GM19468 (cell line): ENCODE data around the gene CHMP5.

Source experiments
- ATAC-seq: cut with Tn5 transposase; IDR thresholded peaks from one replicate; pipeline ENCODE4 v1.9.1; 2021; ENCODE audit warnings: mild to moderate bottlenecking, moderate library complexity, moderate number of reproducible peaks; ENCODE audit not compliant: unreplicated experiment; ENCODE audit errors: extremely low read depth

The CHMP5 gene

DNA sequence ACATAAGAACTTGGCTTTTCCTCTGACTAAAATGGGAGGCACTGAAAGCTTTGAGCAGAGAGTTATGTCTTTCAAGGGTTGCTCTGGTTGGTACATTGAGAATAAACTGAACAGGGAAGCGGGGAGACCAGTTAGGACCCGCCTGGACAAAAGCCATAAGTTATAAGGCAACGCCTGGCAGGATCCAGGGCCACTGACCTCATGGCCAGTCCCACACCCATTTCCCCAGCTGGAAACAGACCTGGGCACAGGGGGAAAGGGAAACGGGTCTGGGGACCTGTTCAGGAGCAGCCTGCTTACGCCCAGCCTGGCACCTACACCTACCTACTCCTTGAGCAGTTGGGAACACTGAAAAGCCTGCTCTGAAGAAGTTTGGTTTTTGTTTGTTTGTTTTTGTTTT, 23.6 kb upstream of the CHMP5 start:
- ATAC-seq, result no peak

DNA sequence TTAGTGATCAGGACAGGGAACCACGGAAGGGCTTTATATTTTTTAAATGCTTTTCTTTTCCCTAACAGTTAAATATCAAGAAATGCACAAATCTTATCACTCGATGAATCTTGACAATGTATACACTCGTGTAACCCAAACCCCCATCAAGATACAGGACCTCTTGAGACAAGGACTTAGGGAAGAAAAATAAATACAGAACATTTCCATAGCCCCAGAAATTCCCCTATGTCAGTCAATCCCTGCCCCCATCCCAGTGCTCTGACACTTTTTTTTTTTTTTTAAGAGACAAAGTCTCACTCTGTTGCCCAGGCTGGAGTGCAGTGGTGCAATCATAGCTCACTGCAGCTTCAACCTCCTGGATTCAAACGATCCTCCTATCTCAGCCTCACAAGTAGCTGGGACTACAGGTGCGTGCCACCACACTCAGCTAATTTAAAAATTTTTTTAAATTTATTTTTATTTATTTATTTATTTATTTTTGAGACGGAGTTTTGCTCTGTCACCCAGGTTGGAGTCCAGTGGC, 22.2 kb upstream of the CHMP5 start:
- no peak for ATAC-seq

DNA sequence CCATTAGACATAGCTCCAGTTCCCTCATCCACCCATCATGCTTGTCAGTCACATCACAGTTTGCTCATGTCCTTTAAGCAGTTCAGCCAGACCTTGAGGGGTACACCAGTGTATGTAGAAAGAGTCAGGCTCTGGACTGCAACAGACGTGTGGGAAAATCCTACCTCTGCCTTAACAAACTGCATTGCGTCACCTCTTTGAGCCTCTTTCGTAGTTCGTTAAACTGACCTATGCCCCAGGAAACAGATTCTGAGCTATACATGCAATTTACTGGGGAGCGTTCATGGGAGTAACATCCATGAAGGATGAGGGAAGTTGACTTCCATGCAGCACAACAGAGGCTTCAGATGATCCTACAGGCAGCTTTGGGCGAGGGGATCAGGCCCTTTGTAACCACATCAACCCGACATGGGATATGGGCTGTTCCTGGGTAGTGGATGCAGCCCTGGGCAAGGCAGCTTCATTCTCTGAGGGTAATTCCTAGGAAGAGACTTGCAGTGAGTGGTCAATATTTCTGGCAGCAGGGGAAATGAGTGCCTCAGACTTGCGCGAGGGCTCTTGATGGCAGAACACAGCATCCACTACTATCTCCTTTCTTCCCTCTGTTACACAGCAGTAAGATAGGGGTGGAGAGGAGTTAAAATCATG, 20.6 kb upstream of the CHMP5 start:
- no peak for ATAC-seq

DNA sequence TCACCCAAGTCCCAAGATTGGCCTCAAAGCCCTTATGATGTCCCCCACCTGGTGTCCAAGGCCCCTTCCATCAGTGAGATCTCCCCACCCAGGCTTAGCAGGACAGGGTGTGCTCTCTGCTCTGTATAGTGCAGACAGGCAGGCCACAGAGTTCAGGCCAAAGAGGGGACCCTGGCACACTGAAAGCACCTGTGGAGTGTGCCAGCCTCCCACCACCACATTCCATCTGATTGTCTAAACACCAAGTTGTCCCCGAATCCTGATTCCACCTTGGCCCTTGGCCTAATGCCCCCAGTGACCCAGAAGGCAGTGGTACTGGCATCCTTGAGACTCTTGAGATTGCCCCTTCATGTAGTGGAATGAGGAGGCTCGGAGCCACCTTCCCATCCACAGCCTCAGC, 19.5 kb upstream of the CHMP5 start:
- no peak for ATAC-seq

DNA sequence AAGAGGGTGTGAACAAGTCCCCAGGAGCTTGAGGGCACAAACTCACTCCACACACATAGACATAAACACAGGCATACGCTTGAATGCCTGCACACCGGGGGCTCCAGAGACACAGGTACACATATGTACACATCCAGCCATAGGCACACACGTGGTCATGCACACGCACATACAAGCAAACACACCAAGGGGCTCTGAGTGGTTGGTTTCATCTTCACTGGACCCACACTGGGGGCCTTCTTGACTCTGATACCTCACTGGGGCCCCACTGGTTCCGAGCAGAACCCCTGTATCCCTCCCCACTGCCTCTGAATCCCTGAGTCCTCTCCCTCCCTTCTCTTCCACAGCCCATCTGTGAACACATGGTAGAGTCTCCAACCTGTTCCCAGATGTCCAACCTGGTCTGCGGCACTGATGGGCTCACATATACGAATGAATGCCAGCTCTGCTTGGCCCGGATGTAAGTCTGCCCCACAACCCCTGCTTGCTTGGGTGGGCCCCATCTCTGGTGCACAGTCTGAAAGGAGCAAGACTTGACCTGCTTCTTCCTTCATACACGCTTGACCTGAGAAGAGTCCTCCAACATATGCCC, 18.5 kb upstream of the CHMP5 start:
- no peak for ATAC-seq

DNA sequence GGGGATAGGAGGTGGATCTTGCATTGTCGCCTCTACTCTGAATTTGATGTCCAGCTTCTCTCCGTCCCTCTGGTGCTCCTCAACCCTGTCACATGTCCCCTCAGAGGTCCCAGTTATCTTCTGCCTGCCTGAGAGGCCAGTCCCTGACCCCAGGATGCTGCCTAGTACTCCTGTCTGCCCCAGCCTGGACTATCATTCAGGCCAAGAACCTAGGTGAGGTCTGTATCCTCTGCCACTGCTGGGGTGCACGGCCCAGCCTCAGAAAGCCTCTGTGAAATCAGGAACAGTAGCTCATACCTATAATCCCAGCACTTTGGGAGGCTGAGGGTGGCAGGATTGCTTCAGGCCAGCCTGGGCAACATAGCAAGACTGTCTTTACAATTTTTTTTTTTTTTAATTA, 16.2 kb upstream of the CHMP5 start:
- no peak for ATAC-seq

DNA sequence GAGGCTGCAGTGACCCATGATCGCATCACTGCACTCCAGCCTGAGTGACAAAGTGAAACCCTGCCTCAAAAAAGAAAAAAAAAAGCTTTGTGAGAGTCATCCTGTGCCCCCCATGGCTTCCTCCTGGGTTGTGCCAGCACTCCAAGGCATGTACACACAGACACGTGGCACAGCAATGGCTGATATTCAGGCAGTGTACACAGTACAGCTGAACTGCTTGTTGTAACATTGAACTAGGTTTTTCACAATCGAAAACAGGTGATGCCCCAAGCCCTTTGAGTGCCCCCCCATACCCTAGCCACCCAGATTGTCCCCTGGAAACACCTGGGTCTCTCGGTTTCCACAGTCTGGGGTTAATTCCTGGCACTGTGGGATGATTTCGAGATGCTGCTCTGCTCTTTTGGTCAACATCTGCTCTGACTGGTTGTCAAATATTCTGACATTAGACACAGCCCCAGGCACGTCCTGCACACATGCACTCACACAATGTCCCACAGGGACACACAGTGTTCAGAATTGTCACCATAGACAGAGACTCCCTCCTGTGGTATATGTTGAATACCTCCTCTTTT, 15.7 kb upstream of the CHMP5 start:
- no peak for ATAC-seq

DNA sequence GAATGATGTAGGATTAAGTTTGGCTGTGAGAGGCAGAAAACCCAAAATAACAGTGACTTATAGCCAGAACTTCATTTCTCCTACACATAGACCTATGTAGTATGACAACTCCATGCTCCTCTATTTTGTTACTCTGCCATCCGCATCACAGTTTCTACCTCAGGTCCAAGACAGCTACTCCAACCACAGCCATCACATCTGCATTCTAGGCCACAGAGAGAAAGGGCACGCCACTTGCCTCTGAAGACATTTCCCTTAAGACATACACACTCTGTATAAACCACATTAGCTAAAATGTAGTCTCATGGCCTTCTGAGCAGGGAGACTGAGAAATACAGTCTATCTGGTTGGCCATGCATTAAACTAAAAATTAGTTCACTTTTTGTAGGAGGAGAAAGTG, 14.9 kb upstream of the CHMP5 start:
- no peak for ATAC-seq

DNA sequence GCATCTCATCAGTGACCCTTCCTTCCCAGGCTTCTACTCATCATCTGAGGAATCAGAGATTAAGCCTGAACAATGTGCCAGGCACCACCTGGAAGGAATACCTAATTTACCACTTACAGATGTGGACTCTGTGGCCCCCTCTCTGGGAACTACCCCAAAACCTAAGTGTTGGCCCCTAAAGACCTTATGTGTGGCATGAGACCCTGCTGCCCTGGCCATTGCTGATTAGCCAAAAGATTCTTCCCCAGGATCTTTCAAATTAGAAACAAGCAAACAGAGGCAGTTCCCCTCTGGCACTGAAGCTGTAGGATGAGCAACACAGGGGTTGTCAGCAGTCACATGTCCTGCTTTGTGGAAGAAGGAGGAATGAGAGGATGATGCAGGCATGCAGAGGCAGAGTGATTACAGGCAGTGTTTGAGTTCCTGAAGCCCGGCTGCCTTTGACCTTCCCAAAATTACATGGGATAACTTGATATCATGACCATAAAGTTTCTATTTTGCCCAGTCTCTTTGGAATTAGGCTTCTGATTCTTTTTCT, 14.3 kb upstream of the CHMP5 start:
- ATAC-seq, result no peak

DNA sequence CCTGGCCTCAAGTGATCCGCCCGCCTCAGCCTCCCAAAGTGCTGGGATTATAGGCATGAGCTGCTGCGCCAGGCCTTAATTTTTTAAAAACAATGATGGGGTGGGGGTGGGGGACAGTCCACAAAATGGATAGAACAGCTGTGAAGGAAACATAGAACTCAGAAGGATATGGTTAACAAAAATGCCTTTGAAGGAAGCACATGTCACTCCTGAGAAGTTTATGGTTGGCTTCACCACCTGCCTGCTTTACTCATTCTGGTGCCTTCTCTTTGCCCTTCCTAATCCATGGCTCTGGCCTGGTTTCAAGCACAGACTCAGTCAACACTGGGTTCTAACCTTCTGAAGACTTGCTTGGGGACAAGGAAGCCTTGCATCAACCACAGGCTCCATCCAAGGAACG, 10.6 kb upstream of the CHMP5 start:
- ATAC-seq, result no peak

DNA sequence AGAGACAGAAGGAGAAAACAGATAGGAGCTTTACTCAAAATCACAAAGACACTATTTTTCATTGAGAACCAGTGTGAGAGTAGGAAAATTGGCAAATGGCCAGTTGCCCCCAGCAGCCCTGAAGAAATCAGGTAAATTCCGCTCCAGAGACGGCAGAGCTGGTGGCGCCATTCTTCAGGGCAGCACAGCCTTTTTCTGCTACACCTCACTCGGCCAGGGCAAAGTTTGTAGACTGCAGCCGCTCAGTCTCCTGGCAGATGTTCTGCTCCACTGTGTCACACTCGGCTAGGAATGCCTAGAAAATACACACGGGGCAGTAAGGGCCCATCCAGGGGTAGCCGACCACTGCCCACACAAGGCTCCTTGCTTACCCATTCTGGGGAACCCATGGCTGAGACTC, 9.8 kb upstream of the CHMP5 start:
- ATAC-seq, result no peak

DNA sequence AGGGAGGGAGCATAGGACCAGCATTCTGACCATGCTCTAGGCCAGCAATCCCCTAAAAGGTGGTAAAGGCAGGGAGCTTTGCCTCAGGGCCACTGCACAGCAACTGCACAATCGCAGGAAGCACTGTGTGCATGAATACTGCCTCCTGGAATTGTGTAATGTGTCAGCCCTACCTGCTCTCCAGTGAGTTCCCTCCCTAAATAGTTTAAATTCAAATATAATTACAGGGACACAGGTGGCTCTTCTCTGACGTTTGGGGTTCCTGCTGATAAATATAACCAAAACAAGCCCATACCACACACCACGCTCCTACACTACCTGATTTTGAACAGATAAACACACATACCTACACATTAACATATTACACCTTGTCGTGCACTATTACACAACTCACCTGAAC, 9.4 kb upstream of the CHMP5 start:
- no peak for ATAC-seq

DNA sequence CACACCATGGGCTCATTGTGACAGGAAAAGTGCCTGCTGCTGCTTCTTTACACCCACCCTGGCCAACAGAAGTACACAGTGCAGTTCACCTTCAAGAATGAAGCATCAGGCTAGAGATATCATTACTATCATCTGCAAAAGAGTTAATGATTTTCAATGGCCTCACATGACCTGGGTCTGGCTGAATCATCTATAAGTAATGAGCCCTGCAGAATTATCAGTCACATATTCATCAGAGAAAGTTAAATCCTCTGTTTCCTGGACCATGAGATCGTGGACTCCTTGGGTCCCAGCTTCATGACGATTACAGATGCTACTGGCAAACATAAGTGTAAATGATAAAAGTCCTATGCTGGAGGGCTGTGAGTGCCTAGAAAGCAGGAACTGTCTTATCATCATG, 8.6 kb upstream of the CHMP5 start:
- ATAC-seq, result no peak

DNA sequence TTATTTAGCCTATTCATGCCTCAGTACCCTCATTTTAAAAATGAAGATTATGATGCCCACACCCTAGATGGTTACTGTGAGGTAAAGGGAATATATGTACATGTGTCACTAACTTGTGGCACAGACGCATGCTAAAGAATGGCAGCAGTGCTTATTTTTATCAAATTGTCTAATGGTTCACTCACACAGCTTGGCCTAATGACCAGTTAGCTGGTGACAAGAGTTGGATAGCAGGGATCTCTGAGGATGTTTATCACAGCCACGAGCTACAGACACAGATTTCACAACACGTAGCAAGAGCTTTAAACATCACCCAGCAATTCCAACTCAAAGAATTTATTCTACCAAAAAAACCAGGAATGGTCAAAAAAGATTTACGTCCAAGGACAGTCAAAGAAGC, 7.6 kb upstream of the CHMP5 start:
- ATAC-seq, result no peak

DNA sequence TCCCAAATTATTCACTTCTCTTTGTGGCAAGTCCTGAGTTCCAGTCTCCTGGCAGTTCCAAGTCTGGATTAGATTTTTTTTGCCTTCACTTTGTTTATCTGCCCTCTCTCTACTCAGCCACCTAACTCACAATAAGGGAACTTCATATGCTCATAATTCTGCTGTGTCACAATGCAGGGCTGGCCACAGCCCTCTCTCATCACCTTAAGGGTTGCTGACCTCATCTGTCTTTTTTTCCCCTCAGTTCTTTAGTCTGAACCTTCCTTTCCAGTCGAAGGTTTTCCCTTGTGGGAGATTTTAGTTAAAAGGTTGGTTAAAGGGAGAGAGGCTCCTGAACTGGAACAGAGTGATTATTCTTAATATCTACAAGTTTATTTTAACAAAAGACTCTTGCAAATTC, 4.5 kb upstream of the CHMP5 start:
- no peak for ATAC-seq

DNA sequence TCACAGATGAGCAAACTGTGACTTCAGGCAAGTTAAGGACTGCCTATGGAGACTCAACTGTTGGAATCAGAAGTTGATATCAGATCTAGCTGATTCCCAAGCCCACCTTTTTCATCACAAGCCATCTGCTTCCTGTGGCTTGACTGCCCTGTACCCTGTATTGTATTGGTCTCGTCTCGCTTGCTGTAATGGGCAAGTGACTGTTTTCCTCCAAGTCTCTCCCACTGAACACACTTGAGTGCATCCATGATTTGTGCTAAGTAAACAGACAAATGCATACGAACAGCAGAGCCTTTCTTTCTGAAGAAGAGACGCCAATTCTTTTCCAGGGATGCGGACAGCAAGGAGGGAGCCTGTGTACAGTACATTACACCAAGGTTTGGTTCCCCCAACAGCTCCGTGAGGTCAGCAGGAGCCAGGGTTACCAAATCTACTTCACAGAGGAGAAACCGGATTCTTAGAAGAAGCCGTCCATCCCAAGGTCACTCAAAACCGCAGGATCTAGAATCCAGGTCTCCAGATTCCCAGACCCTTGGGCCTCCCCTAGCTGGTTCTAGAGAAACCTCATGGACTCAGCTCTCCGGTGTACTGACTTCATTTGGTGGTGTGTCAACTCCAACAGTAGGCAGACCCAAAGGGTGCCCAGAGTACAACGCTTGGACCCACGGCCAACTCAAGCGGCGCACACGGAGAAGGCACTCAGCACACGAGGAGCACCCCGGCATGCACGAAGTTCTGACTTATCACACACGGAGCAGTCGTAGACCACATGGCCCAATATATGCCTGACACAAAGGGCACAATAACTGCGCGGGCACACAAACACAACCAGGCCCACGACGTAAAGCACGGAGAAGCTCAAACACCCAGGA, 1.5 kb upstream of the CHMP5 start:
- no peak for ATAC-seq

DNA sequence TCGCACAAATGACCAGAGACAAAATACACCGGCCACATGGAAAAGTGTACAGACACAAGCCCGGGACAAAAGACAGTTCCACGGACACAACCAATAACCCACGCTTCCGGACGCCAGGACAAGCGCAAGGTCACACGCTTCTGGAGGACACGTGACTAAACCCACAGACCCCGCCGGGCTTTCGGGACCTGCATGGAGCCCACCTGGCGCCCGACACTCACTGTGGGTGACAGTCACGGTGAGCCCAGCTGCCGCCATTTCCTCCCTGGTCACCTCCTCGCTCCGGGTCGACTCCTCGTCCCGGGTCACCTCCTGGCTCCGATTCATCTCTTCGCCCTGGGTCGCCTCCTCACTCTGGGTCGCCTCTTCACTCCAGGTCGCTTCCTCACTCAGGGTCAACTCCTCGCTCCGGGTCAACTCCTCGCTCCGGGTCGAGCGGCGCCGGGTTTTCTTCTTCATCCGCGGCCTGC, 811 bp upstream of the CHMP5 start:
- ATAC-seq, result no peak

DNA sequence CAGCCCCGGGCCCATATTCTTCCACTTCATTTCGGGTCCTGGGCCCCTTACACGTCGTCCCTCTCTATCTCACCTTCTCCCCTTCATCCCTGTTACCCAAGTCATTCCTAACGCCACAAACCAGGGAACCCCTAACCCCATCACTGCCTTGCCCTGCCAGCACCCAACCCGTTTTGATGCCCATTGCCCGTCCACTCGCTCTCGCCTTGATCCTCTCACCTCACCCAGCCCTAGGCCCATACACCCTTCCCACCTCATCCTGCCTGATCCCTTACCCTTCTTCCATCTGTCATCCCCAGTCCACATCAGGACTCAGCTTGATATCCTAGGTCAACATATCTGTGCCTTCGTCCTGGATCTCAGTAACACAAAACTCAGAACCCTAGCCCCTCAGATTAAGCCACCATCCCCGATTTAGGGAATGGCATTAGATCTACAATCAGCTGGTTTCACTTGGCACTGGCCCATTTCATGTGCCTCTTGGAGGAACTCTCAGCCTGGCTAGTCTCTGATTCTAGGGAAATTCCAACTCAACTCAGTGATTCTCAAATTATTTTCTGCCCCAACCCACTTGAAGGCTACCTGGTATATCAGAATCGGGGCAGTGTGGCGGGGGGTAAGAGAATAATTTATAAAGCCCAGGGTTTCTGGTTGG, 489 bp downstream of the CHMP5 start:
- no peak for ATAC-seq

DNA sequence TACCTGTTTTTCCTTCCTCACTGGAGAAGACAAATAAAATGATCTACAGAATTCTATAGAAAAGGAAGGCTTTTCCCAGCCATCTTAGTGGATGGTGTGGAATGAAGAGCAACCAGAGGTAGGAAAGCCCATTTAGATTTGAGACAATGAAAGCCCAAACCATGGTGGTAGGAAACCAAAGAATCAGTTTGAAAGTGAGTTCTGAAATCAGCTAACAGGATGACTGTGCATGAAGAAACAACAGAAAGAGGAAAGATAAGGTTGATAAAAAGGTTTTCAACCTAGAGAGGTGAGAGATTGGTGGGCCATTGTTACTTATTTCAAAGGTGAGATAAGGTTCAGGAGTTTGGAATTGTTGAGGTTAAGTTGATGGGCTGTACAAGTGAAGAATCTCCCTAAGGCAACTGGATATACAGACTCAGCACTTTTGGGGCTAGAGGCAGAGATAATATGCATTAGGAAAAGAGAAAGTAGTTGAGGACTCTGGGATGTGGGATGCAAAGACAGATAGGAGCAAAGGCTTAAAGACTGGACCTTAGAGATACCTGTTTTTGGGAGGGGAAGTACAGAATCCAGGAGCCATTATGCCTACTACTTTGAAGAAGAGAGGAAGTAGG, 2.4 kb downstream of the CHMP5 start:
- ATAC-seq, result no peak

DNA sequence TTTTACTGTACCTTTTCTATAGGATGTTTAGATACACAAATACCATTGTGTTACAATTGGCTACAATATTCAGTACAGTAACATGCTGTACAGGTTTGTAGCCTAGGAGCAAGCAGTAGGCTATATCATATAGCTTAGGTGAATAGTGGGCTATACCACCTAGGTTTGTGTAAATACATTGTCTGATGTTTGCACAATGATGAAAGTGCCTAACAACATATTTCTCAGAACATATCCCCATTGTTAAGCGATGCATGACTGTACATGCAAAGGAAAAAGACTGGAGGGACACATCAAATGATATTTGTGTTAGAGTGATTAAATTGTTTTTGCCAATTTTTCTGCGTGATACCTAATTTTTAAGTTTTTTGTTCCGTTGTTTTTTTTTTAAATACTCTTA, 5.3 kb downstream of the CHMP5 start:
- no peak for ATAC-seq
